HG03045 (cell line): ENCODE results near the gene ZFP91.
"Not testable (repeated sequence)": the region's sequence is repeated elsewhere in the genome, so short reads cannot be mapped to it uniquely, and the experiment has no call there.

ENCODE experiments used
- ATAC-seq: cut with Tn5 transposase; IDR thresholded peaks from one replicate; pipeline ENCODE4 v1.9.1; 2021; ENCODE audit warnings: mild to moderate bottlenecking, moderate library complexity; ENCODE audit not compliant: unreplicated experiment

The ZFP91 gene

DNA sequence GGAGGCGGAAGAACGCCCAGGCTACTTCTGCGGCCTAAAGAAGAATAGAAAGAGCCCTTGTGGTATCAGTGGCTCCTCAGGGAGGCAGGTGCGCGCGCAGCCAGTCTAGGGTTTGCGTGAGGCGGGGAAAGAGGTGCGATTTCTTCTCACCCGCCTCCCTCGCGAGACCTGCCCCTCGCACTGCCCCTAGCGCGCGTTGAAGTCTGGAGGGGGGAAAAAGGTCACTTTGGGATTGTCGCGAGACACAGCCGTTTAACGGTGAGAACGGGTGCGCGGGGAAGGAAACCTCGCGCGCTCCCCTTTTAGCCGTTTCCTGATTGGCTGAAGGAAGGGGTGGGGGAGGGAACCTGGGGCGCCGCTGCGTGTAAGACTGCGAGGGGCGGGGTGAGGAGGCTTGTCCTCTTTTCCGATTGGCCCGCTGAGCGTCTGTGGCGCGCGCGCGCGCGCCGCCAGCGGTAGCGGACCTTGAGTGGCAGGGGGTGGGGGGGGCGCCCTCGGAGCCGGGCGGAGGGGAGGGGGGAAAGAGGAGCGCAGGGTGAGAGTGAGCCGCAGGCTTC is at the start of gene ZFP91:
ZFP91 (plus strand) TSS at position 429 of the 557 bp plus-strand sequence. CDS start 219 bp downstream, outside the sequence.
- ATAC-seq: peak; percentile 36

DNA sequence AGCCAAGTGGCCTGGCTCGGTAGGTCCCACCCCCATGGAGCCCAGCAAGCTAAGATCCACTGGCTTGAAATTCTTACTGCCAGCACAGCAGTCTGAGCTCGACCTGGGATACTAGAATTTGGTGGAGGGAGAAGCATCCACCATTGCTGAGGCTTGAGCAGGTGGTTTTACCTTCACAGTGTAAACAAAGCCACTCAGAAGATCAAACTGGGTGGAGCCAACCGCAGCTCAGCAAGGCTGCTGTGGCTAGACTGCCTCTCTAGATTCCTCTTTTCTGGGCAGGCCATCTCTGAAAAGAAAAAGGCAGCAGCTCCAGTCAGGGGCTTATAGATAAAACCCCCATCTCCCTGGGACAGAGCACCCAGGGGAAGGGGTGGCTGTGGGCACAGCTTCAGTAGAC is 48.6 kb upstream of the ZFP91 start:
- ATAC-seq: no peak

- ATAC-seq: no peak
These were observed 47.0 kb upstream of the ZFP91 start for GRCh38 chr11:58531865-58532341.

GRCh38 chr11:58546841-58547240 is 32.0 kb upstream of the ZFP91 start:
- ATAC-seq: no peak

GRCh38 chr11:58549644-58550043 is 29.2 kb upstream of the ZFP91 start:
- no peak for ATAC-seq

- ATAC-seq: no peak
These were observed 18.0 kb upstream of the ZFP91 start for GRCh38 chr11:58560842-58561241.

- no peak for ATAC-seq
These were observed 17.3 kb upstream of the ZFP91 start for GRCh38 chr11:58561394-58562098.

DNA sequence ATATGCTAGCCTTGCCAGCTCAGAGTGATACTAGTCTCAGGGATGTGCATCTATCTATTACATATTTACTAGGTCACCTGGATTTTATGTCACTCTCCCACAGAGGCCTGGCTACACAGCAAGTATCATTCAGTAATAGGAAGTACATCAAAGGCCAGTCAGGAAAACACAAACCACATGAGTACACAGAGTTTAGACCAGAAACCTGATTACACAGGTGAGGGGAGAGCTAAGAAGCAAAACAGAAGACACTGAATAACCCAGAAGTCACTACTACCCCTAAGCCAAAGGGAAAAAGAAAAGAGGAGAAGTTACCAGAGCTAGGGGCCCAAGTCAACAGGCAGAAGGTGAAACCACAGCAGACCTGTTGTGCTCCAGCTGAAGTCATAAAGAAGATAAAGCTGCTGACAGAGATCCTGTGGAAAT is 16.5 kb upstream of the ZFP91 start:
- peak; percentile 53 for ATAC-seq

DNA sequence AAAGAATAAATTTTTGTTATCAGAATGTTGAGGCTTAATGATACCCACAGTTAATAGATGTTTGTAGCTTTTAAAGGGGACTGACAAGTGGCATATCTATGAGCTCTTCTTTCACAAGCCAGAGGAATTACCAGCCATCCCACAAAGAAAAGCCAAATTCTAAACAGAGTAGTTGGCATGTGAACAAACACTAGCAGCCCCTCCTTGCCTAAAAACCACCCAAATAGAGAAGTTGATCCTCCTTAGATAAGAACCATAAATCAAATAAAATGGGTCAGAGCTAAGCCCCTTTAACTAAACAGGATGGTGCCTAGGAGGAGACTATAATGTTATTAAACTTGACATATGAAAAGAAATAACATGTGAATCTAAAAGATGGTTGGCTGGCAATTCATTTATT is 14.6 kb upstream of the ZFP91 start:
- no peak for ATAC-seq

- ATAC-seq: peak; percentile 81
These were observed 10.9 kb upstream of the ZFP91 start for GRCh38 chr11:58567889-58568512.

DNA sequence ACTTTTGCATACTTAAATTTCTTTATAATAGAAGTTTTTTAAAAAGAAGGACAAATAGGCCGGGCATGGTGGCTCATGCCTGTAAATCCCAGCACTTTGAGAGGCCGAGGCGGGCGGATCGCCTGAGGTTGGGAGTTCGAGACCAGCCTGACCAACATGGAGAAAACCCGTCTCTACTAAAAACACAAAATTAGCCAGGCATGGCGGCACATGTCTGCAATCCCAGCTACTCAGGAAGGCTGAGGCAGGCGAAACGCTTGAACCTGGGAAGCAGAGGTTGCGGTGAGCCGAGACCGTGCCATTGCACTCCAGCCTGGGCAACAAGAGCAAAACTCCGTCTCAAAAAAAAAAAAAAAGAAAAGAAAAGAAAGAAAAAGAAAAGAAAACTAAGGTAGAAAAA is 6.0 kb upstream of the ZFP91 start:
- not testable (repeated sequence) for ATAC-seq

DNA sequence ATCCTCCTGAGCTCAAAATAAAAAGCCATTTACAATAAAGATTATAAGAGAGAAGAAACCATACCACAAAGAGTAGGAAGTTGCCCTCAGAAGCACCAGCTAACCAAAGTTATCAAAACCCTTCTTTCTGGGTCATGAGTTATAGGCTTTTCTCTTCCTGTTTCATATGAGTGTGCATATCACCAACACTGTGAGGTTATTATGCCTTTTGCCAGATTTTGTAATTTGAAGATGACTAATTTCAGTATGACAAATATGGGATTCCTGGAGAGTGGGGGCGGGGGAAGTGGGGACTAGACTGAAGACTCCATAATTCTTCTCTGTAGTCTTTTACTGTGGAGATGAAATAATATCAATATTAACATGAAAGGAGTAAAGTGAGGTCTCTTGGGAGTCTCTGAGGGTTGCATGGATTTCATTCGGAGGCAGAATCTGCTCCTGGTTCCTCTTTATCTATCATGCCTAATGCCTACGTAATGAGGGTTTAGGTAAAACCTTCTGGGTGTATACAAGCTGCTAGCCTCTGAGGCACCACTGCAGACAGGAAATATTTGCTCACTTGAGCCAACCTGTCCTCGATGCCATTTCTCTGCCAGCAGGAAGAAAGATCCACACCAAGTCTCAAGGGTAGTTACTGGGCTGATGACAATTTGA is 5.3 kb upstream of the ZFP91 start:
- no peak for ATAC-seq

- no peak for ATAC-seq
These were observed 4.0 kb upstream of the ZFP91 start for GRCh38 chr11:58574881-58575280.

DNA sequence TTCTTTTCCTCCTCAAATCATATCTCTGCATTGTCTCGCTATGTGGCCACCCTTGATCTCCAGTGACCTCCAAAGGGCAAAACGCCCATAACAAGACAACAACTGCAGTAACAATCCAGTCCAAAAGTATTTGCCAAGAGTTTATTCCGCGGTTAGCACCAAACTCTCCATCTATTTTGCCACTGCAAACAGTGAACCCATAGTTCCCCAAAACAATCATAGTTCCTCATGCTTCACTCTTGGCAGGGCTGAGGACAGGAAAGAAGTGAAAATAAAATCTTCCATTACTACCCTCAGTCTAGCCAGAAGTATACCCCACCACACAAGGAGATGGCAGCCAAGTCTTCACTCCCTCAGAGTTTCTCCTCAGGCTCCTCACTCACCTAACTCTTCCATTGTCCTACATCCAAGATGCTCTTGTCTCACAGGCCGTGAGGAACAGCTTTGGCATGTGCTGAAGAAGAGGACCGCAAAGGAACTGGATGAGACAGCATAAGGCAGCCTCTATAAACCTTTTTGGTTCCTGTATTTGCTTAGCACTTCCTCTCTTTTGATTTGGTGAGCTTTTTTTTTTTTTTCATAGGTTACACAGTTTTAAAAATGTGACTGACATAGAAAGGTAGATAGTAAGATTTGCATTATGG is 3.4 kb upstream of the ZFP91 start, which contains the start of gene LPXN:
LPXN (minus strand) TSS at position 480 of the 644 bp plus-strand sequence; CDS start at position 396, 84 bp downstream.
- no peak for ATAC-seq

GRCh38 chr11:58576887-58577471 is 1.9 kb upstream of the ZFP91 start:
- ATAC-seq: no peak

GRCh38 chr11:58577555-58578135 is 1.2 kb upstream of the ZFP91 start:
- ATAC-seq: peak; percentile 44

- ATAC-seq: peak; percentile 42
These were observed 678 bp upstream of the ZFP91 start for GRCh38 chr11:58578136-58578634.

DNA sequence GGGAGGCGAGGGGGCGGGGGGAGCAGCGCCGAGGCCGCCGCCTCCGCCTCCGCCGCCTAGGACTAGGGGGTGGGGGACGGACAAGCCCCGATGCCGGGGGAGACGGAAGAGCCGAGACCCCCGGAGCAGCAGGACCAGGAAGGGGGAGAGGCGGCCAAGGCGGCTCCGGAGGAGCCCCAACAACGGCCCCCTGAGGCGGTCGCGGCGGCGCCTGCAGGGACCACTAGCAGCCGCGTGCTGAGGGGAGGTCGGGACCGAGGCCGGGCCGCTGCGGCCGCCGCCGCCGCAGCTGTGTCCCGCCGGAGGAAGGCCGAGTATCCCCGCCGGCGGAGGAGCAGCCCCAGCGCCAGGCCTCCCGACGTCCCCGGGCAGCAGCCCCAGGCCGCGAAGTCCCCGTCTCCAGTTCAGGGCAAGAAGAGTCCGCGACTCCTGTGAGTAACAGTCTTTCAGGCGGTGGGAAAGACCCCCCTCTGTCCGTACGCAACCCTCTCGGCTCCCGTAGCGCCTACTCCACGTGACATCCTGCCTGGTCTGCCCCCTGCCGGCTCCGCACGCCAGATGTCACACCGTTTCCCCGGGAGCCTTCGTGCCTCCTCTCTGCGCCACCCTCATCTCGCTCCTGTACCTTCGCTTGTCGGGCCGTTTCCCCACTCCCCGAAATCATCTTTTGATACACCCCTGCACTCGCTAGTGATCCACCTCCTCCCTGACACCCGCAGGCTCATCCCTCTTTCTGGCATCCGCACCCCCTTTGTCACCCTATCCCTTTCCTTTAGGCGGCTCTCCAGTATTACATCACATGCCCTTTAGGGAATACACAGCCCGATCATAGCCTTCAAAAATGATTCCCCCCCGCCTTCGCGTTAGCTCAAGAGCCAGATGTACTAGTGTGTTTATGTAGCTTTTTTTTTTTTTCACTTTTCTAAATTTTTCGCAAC is 598 bp downstream of the ZFP91 start:
- peak; percentile 51 for ATAC-seq

DNA sequence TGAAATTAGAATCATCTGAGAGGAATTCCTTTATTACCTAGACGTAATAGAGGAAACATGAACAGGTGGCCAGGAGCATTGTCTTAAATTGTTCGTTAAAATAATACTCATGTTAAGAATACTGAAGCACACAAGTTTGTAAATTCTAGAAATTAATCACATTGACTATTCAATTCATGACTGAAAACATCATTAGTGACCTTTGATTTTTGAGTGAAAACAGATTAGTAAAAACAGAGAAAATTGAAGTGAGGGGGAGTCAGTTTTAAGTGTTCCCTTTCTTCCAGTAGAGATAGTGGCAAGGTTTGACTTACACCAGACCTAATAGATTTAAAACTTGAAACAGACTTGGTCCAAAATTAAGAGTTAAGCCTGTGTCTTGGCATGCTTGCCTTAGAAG is 1.4 kb downstream of the ZFP91 start:
- ATAC-seq: no peak
